ENCODE data around the gene YES1.

Gene YES1

GRCh38 chr18:834082-834720, 22.2 kb upstream of the YES1 start:
- H3K4me1 ChIP-seq (ENCODE audit: control extremely low read depth in 1 of 4, control insufficient read depth in 4 of 4, insufficient read depth in 4 of 4, low read length in 3 of 4), result peaks cover 8 to 16% (median 13%) of the 10 kb centered on the region in 4 experiments
- DNase-seq, result no peak
- ChIA-PET CTCF (interaction anchor here (0.8 to 9.6 kb wide), 7 partner anchors 10 to 210 kb away, joined by 3 to 179 read pairs (median 3); no protein-coding TSS in a partner anchor), POLR2A (no interaction called here)
- H3K4me3 ChIP-seq (ENCODE audit: control insufficient read depth in 1 of 7, extremely low read depth in 1 of 7, insufficient read depth in 4 of 7, low read depth in 2 of 7, low read length in 6 of 7), result no peak overlapping the region
- H3K9me3 ChIP-seq (ENCODE audit: control extremely low read depth in 1 of 5, control insufficient read depth in 4 of 5, insufficient read depth in 2 of 5, low read depth in 1 of 5, low read length in 4 of 5), result no peaks in the 10 kb centered on the region
- H3K27me3 ChIP-seq (replicated peaks in 2 of 5; ENCODE audit: control insufficient read depth in 4 of 5, insufficient read depth in 5 of 5, low read length in 4 of 5), result no peaks in the 10 kb centered on the region
- H3K27ac ChIP-seq (ENCODE audit: insufficient read depth in 1 of 2, low read depth in 1 of 2, low read length in 2 of 2, poor library complexity in 1 of 2, severe bottlenecking in 2 of 2), result no peak overlapping the region
- 100% methylated on average over 7 of the region's 8 CpGs for WGBS (ENCODE audit: insufficient coverage)
- no peaks in the 10 kb centered on the region for H3K36me3 ChIP-seq (ENCODE audit: control insufficient read depth in 4 of 4, insufficient read depth in 4 of 4, low read length in 3 of 4)

- H3K9me3 ChIP-seq (ENCODE audit: control extremely low read depth in 1 of 5, control insufficient read depth in 4 of 5, insufficient read depth in 2 of 5, low read depth in 1 of 5, low read length in 4 of 5), result no peaks in the 10 kb centered on the region
- CTCF ChIA-PET, result interaction anchor here (0.9 to 9.6 kb wide), 11 partner anchors 9 to 213 kb away, joined by 3 to 179 read pairs (median 5); partner anchors contain the start of gene YES1
- no peaks in the 10 kb centered on the region for H3K36me3 ChIP-seq (ENCODE audit: control insufficient read depth in 4 of 4, insufficient read depth in 4 of 4, low read length in 3 of 4)
- POLR2A ChIA-PET, result no interaction called here
- no peak overlapping the region for H3K27ac ChIP-seq (ENCODE audit: insufficient read depth in 1 of 2, low read depth in 1 of 2, low read length in 2 of 2, poor library complexity in 1 of 2, severe bottlenecking in 2 of 2)
- 100% methylated on average over 4 of the region's 4 CpGs for WGBS (ENCODE audit: insufficient coverage)
- no peak overlapping the region for H3K4me3 ChIP-seq (ENCODE audit: control insufficient read depth in 1 of 7, extremely low read depth in 1 of 7, insufficient read depth in 4 of 7, low read depth in 2 of 7, low read length in 6 of 7)
- no peaks in the 10 kb centered on the region for H3K27me3 ChIP-seq (replicated peaks in 2 of 5; ENCODE audit: control insufficient read depth in 4 of 5, insufficient read depth in 5 of 5, low read length in 4 of 5)
- H3K4me1 ChIP-seq (ENCODE audit: control extremely low read depth in 1 of 4, control insufficient read depth in 4 of 4, insufficient read depth in 4 of 4, low read length in 3 of 4), result peaks cover 8 to 14% (median 13%) of the 10 kb centered on the region in 4 experiments
- DNase-seq, result no peak
Observed at GRCh38 chr18:833197-833596, 21.2 kb upstream of the YES1 start.

DNA sequence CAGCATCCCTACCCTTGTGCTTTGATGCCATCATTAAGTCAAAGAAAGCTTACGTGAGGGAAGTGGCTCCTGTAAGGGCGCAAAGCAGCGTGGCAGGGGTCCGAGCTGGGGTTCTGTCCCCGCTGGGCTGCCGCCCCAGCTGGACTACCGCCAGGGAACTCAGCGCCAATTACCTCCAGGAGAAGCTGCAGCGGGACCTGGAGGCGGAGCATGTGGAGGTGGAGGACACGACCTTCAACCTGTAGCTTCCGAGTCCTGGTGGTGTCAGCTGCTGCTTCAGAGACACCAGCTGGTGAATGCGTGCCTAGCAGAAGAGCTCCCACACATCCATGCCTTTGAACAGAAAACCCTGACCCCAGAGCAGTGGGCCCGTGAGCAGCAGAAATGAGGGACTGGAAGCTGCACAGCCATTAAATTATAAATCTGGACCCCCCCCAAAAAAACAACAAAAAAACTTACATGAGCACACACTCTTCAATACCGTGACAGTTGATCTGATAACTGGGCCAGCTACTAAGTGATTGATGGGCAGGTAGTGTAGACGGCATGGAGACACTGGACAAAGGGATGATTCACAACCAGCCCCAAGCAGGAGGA, 20.1 kb upstream of the YES1 start:
- Histone ChIP-seq H3K27me3 (replicated peaks in 2 of 5; ENCODE audit: control insufficient read depth in 4 of 5, insufficient read depth in 5 of 5, low read length in 4 of 5) (no peaks in the 10 kb centered on the region), H3K27ac (ENCODE audit: insufficient read depth in 1 of 2, low read depth in 1 of 2, low read length in 2 of 2, poor library complexity in 1 of 2, severe bottlenecking in 2 of 2) (no peak overlapping the region), H3K36me3 (ENCODE audit: control insufficient read depth in 4 of 4, insufficient read depth in 4 of 4, low read length in 3 of 4) (no peaks in the 10 kb centered on the region), H3K9me3 (ENCODE audit: control extremely low read depth in 1 of 5, control insufficient read depth in 4 of 5, insufficient read depth in 2 of 5, low read depth in 1 of 5, low read length in 4 of 5) (no peaks in the 10 kb centered on the region), H3K4me3 (ENCODE audit: control insufficient read depth in 1 of 7, extremely low read depth in 1 of 7, insufficient read depth in 4 of 7, low read depth in 2 of 7, low read length in 6 of 7) (peak overlapping the region in 1 of 7 experiments; percentile 2), H3K4me1 (ENCODE audit: control extremely low read depth in 1 of 4, control insufficient read depth in 4 of 4, insufficient read depth in 4 of 4, low read length in 3 of 4) (peaks cover 8 to 14% (median 13%) of the 10 kb centered on the region in 4 experiments)
- CTCF ChIA-PET, result interaction anchor here (0.6 to 9.6 kb wide), 23 partner anchors 10 to 212 kb away, joined by 3 to 179 read pairs (median 5); partner anchors contain the start of gene YES1
- WGBS (ENCODE audit: insufficient coverage), result 81% methylated on average over 16 of the region's 16 CpGs
- no peak for DNase-seq
- POLR2A ChIA-PET, result no interaction called here

DNA sequence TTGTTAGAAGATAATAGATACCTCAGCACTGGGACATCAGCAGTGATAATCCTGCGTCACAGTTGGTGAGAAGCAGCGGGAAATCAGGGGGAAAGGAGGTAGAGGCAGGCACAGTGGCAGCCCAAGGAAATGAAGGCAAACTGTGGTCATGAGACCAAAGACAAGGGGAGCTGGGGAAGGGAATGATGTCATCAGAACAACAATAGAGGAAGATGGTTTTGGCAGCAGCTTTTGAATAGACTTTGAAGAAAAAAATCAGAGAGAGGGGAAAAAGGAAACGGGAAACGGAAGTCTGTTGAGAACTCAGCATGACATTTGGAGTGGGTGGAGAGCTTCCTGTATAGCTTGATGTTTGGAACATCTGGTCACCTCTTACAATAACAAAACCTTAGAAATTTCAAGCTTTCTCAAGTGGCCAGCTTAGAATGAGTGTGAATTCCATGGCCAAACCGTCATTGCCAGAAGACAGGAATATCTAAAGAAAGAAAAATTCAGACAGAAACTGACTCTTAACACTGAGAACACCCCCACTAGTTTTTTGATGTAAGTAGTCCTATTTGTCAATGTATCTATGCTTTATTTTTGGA, 18.4 kb upstream of the YES1 start:
- peaks cover 8 to 14% (median 13%) of the 10 kb centered on the region in 4 experiments for H3K4me1 ChIP-seq (ENCODE audit: control extremely low read depth in 1 of 4, control insufficient read depth in 4 of 4, insufficient read depth in 4 of 4, low read length in 3 of 4)
- ChIA-PET POLR2A (interaction anchor here (0.9 to 1.9 kb wide), 5 partner anchors 14 to 87 kb away, joined by 3 to 11 read pairs (median 3); no protein-coding TSS in a partner anchor), CTCF (interaction anchor here (0.6 to 9.6 kb wide), 44 partner anchors 9 to 575 kb away, joined by 3 to 179 read pairs (median 6); partner anchors contain the start of genes ENOSF1 and YES1)
- peak; percentile 83 to 93 (median 91) for DNase-seq
- no peaks in the 10 kb centered on the region for H3K27me3 ChIP-seq (replicated peaks in 2 of 5; ENCODE audit: control insufficient read depth in 4 of 5, insufficient read depth in 5 of 5, low read length in 4 of 5)
- H3K36me3 ChIP-seq (ENCODE audit: control insufficient read depth in 4 of 4, insufficient read depth in 4 of 4, low read length in 3 of 4), result no peaks in the 10 kb centered on the region
- H3K4me3 ChIP-seq (ENCODE audit: control insufficient read depth in 1 of 7, extremely low read depth in 1 of 7, insufficient read depth in 4 of 7, low read depth in 2 of 7, low read length in 6 of 7), result peak overlapping the region in 1 of 7 experiments; percentile 46
- peak overlapping the region in 1 of 2 experiments; percentile 32 for H3K27ac ChIP-seq (ENCODE audit: insufficient read depth in 1 of 2, low read depth in 1 of 2, low read length in 2 of 2, poor library complexity in 1 of 2, severe bottlenecking in 2 of 2)
- H3K9me3 ChIP-seq (ENCODE audit: control extremely low read depth in 1 of 5, control insufficient read depth in 4 of 5, insufficient read depth in 2 of 5, low read depth in 1 of 5, low read length in 4 of 5), result no peaks in the 10 kb centered on the region
- 4% methylated on average over 2 of the region's 5 CpGs for WGBS (ENCODE audit: insufficient coverage)

- Histone ChIP-seq H3K27me3 (replicated peaks in 2 of 5; ENCODE audit: control insufficient read depth in 4 of 5, insufficient read depth in 5 of 5, low read length in 4 of 5) (no peaks in the 10 kb centered on the region), H3K27ac (ENCODE audit: insufficient read depth in 1 of 2, low read depth in 1 of 2, low read length in 2 of 2, poor library complexity in 1 of 2, severe bottlenecking in 2 of 2) (no peak overlapping the region), H3K9me3 (ENCODE audit: control extremely low read depth in 1 of 5, control insufficient read depth in 4 of 5, insufficient read depth in 2 of 5, low read depth in 1 of 5, low read length in 4 of 5) (no peaks in the 10 kb centered on the region), H3K36me3 (ENCODE audit: control insufficient read depth in 4 of 4, insufficient read depth in 4 of 4, low read length in 3 of 4) (no peaks in the 10 kb centered on the region), H3K4me3 (ENCODE audit: control insufficient read depth in 1 of 7, extremely low read depth in 1 of 7, insufficient read depth in 4 of 7, low read depth in 2 of 7, low read length in 6 of 7) (no peak overlapping the region), H3K4me1 (ENCODE audit: control extremely low read depth in 1 of 4, control insufficient read depth in 4 of 4, insufficient read depth in 4 of 4, low read length in 3 of 4) (peaks cover 8 to 14% (median 13%) of the 10 kb centered on the region in 4 experiments)
- 100% methylated on average over 3 of the region's 6 CpGs for whole genome bisulfite sequencing (ENCODE audit: insufficient coverage)
- CTCF ChIA-PET, result interaction anchor here (1.4 to 9.6 kb wide), 12 partner anchors 8 to 205 kb away, joined by 4 to 179 read pairs (median 14); partner anchors contain the start of genes ENOSF1 and YES1
- no peak for DNase-seq
- POLR2A ChIA-PET, result interaction anchor here (1.9 kb wide), 1 partner anchor 16 kb away, joined by 11 read pairs; no protein-coding TSS in a partner anchor
Observed at GRCh38 chr18:829432-829831, 17.4 kb upstream of the YES1 start.

- no peak overlapping the region for H3K4me3 ChIP-seq (ENCODE audit: control insufficient read depth in 1 of 7, extremely low read depth in 1 of 7, insufficient read depth in 4 of 7, low read depth in 2 of 7, low read length in 6 of 7)
- no peak for DNase-seq
- H3K27me3 ChIP-seq (replicated peaks in 2 of 5; ENCODE audit: control insufficient read depth in 4 of 5, insufficient read depth in 5 of 5, low read length in 4 of 5), result no peaks in the 10 kb centered on the region
- peaks cover 8 to 14% (median 13%) of the 10 kb centered on the region in 4 experiments for H3K4me1 ChIP-seq (ENCODE audit: control extremely low read depth in 1 of 4, control insufficient read depth in 4 of 4, insufficient read depth in 4 of 4, low read length in 3 of 4)
- no CpG with 5 or more reads among the region's 6 CpGs for whole genome bisulfite sequencing (ENCODE audit: insufficient coverage)
- ChIA-PET CTCF (interaction anchor here (1.5 to 3.9 kb wide), 4 partner anchors 9 to 87 kb away, joined by 4 to 18 read pairs (median 8); no protein-coding TSS in a partner anchor), POLR2A (no interaction called here)
- H3K36me3 ChIP-seq (ENCODE audit: control insufficient read depth in 4 of 4, insufficient read depth in 4 of 4, low read length in 3 of 4), result no peaks in the 10 kb centered on the region
- H3K9me3 ChIP-seq (ENCODE audit: control extremely low read depth in 1 of 5, control insufficient read depth in 4 of 5, insufficient read depth in 2 of 5, low read depth in 1 of 5, low read length in 4 of 5), result no peaks in the 10 kb centered on the region
- H3K27ac ChIP-seq (ENCODE audit: insufficient read depth in 1 of 2, low read depth in 1 of 2, low read length in 2 of 2, poor library complexity in 1 of 2, severe bottlenecking in 2 of 2), result no peak overlapping the region
Observed at GRCh38 chr18:827093-827677, 15.1 kb upstream of the YES1 start.
